IPS-18a (cell line): Measurements from ENCODE around the gene NUDCD3.
A peak's percentile ranks its signal among the peaks of the same experiment; 100 is the strongest.

Experiments
- H3K27ac ChIP-seq: one replicate; pipeline ENCODE4 v1.5.1; 2013; ENCODE audit warnings: low read length
- H3K27me3 ChIP-seq: one replicate; pipeline ENCODE4 v1.6.1; 2013; ENCODE audit warnings: mild to moderate bottlenecking, low read length; ENCODE audit not compliant: control insufficient read depth, insufficient read depth
- H3K36me3 ChIP-seq: one replicate; pipeline ENCODE4 v1.6.1; 2013; ENCODE audit warnings: low read depth, low read length; ENCODE audit not compliant: control insufficient read depth
- H3K4me1 ChIP-seq: one replicate; pipeline ENCODE4 v1.6.1; 2013; ENCODE audit warnings: low read depth, low read length; ENCODE audit not compliant: control insufficient read depth
- H3K4me3 ChIP-seq: one replicate; pipeline ENCODE4 v1.5.1; 2013; ENCODE audit warnings: low read length
- H3K9ac ChIP-seq: one replicate; pipeline ENCODE4 v1.6.1; 2013; ENCODE audit warnings: mild to moderate bottlenecking, low read length, moderate library complexity
- H3K9me3 ChIP-seq: one replicate; pipeline ENCODE4 v1.6.1; 2013; ENCODE audit warnings: low read depth, low read length; ENCODE audit not compliant: control insufficient read depth

The NUDCD3 gene

DNA sequence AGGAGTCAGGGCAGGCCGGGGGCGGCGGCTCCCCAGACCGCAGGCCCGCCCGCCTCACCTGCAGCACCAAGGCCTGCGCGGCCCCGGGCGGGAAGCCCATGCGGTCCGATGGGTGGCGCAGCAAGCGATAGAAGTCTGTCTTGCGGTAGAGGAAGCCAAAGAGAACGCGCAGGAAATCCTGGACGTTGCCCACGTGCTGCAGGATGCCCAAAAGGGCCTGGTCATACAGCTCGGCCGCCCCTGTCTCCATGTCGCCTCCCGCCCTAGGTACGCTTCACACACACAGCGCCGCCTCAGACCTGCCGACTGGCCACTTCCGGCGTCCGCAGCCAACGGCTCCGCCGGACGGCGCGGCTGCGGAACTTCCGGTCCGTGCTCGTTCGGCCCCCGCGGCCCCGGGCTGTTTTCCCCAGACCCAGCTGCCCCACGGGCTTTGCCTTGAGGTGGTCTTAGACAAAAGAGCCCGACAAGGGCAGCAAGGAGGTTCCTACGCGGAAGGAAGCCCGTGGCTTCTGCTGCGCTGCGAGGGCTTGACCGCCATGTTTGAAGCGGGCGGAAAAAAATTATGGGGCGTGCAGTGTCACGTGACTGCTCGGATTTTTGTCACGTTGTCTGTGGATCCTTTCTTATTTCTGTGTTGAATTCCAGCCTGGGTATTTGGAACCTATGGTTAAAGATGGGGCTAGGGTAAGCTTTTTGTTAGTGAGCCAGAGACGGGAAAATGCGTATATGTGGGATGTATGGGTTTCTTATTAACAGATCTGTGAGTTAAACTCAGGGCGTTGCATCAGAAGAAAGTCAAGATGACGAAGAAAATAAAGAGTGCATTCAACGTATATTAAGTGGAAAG, at the start of gene NUDCD3:
Gene NUDCD3, minus strand, starts transcription at position 308 of the 850 bp plus-strand sequence. Its CDS starts 58 bp downstream, at position 250.
- Histone ChIP-seq H3K4me1 (peaks cover 11% of the 10 kb centered on the region), H3K36me3 (no peaks in the 10 kb centered on the region), H3K9ac (peak within 1 kb of the TSS; percentile 84), H3K4me3 (peak within 1 kb of the TSS; percentile 97), H3K27me3 (no peaks in the 10 kb centered on the region), H3K27ac (peak within 1 kb of the TSS; percentile 94), H3K9me3 (no peaks in the 10 kb centered on the region)

GRCh38 chr7:44539669-44540506, 49.4 kb upstream of the NUDCD3 start:
- H3K9ac ChIP-seq: no peak overlapping the region
- H3K27me3 ChIP-seq: no peaks in the 10 kb centered on the region
- H3K36me3 ChIP-seq: no peaks in the 10 kb centered on the region
- H3K9me3 ChIP-seq: no peaks in the 10 kb centered on the region
- no peaks in the 10 kb centered on the region for H3K4me1 ChIP-seq
- no peak overlapping the region for H3K27ac ChIP-seq
- H3K4me3 ChIP-seq: no peak overlapping the region

DNA sequence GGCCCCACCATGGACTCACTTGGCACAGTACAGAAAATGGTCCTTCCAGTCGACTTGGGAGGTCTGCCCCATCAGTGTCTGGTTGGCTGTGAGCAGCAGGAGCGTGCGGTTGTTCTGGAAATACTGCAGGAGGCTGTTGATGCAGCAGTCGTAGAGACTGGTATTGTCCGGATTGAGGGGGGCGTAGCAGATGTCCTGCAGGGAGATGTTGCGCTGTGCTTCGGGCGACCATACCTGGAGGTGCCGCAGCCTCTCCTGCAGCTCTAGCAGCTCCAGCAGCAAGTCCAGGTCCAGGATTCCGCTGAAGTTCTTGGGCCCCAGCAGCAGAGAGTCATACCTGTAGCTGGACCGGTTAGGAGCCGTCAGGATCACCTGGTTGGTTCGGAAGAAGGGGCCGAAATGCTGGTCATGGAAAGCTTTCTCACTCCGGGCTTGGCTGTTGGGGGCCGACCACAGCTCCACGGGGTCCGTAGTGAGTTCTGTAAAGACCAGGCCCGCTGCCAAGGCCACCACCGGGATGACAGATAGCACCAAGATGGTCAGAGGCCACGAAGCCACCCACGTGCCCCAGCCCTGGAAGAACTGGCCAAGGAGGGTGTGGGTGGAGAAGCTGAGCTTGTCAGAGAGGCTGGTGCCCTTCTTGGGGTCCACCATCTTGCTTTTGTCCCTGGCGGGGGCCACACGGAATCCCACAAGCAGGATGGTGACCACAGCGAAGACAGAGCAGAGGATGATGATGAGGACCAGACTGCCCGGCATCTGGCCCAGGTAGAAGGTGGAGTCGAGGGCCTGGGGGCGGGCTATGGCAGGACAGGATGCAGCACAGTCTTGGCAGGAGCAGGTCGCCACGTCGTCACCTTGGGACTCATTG, 48.6 kb upstream of the NUDCD3 start:
- Histone ChIP-seq H3K27me3 (no peaks in the 10 kb centered on the region), H3K9ac (no peak overlapping the region), H3K4me3 (no peak overlapping the region), H3K9me3 (no peaks in the 10 kb centered on the region), H3K27ac (no peak overlapping the region), H3K4me1 (no peaks in the 10 kb centered on the region), H3K36me3 (no peaks in the 10 kb centered on the region)

DNA sequence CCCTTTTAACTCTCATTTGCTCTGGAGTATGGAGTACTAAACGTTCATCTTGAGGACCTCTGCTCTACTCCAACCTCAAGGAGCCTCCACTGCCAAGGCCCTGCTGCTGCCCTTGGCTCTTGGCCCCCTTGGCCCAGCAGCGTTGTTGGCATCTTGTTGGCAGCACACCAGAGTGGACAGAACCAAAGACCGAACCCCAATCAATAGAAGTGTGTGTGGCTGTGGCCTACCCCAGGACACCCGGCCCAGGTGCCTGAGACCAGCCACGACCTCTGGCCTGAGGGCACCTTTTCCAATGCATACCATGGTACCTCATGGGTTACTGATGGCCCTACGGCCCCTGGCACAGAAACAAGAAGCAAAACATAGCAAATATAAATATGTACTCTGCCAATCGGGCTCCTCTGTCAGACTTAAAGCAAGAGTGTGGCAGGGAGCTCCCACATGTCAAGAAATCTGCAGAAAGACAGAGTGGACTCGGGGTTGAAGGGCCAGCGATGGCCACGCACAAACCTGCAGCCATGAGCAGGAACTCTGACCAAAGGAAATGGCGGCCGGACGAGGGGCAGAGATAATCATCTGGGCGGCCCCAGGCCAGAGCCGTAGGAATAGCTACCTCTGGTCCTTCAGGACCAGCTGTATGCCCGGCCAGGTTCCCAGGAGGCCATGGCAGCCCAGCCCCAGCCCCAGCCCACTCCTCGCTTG, 47.8 kb upstream of the NUDCD3 start:
- Histone ChIP-seq H3K27me3 (no peaks in the 10 kb centered on the region), H3K4me1 (no peaks in the 10 kb centered on the region), H3K4me3 (no peak overlapping the region), H3K36me3 (no peaks in the 10 kb centered on the region), H3K9ac (no peak overlapping the region), H3K27ac (no peak overlapping the region), H3K9me3 (no peaks in the 10 kb centered on the region)

GRCh38 chr7:44537442-44537841, 47.0 kb upstream of the NUDCD3 start:
- H3K27me3 ChIP-seq: no peaks in the 10 kb centered on the region
- no peak overlapping the region for H3K9ac ChIP-seq
- H3K4me3 ChIP-seq: no peak overlapping the region
- no peaks in the 10 kb centered on the region for H3K9me3 ChIP-seq
- no peak overlapping the region for H3K27ac ChIP-seq
- no peaks in the 10 kb centered on the region for H3K36me3 ChIP-seq
- no peaks in the 10 kb centered on the region for H3K4me1 ChIP-seq

DNA sequence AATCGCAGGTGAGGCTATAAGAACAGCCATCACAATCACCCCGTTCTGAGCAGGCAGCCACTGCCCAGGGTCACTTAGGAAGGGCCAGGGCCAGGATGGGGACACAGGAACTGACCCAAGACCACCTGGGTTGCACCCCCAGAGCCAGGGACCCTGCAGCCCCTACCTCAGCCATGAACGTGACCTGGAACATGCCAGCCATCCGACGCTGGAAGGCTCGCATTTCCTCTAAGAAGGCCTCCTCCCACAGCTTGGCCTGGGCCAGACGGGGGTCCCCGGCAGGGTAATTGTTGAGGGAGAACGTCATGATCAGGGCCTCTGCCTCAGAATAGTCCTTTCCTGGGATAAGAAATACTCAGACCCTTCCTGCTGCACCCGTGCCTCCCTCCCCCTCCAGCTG, 45.6 kb upstream of the NUDCD3 start:
- no peaks in the 10 kb centered on the region for H3K9me3 ChIP-seq
- no peaks in the 10 kb centered on the region for H3K36me3 ChIP-seq
- no peak overlapping the region for H3K27ac ChIP-seq
- no peak overlapping the region for H3K9ac ChIP-seq
- H3K4me3 ChIP-seq: no peak overlapping the region
- H3K4me1 ChIP-seq: no peaks in the 10 kb centered on the region
- no peaks in the 10 kb centered on the region for H3K27me3 ChIP-seq

GRCh38 chr7:44535348-44536064, 45.0 kb upstream of the NUDCD3 start:
- Histone ChIP-seq H3K36me3 (no peaks in the 10 kb centered on the region), H3K9me3 (no peaks in the 10 kb centered on the region), H3K9ac (no peak overlapping the region), H3K4me3 (no peak overlapping the region), H3K4me1 (no peaks in the 10 kb centered on the region), H3K27ac (no peak overlapping the region), H3K27me3 (no peaks in the 10 kb centered on the region)

DNA sequence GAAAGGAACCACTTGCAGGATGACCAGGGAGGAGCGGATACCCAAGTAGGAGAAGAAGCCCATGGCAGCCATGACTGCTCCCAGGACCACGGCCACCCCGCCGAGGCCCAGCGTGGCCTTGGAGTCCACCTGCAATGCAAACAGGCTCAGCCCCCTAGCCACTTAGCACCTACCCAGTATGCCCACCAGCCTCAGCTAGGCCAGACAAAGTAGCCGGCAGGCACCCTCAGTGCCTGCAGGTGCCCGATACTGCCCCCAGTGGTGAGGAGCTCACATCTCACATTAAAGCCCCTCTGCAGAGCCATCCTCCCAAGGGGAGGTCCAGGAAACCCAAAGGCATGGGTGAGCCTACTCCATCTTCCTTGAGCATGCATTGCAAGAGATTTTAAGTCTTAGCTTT, 44.0 kb upstream of the NUDCD3 start:
- Histone ChIP-seq H3K27ac (no peak overlapping the region), H3K4me3 (no peak overlapping the region), H3K9ac (no peak overlapping the region), H3K36me3 (no peaks in the 10 kb centered on the region), H3K27me3 (no peaks in the 10 kb centered on the region), H3K9me3 (no peaks in the 10 kb centered on the region), H3K4me1 (no peaks in the 10 kb centered on the region)

DNA sequence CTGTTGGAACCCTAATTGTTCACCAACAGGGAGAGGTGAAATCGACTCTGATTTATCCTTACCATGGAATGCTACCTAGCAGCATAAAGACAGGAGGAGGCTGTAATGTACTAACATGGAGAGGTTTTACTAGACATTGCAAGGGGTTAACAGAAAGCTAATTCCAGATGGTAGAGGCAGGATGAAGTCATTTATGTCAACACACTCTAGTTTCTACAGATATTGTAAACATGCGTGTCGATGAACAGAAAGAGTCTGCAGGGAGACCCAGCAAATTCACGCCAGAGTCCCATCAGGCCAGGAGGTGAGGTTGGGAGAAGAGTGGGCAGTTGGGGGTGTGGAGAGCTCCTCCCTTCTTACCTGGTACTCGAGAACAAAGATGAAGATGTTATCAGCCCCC, 43.6 kb upstream of the NUDCD3 start:
- Histone ChIP-seq H3K4me3 (no peak overlapping the region), H3K9ac (no peak overlapping the region), H3K36me3 (no peaks in the 10 kb centered on the region), H3K9me3 (no peaks in the 10 kb centered on the region), H3K4me1 (no peaks in the 10 kb centered on the region), H3K27me3 (no peaks in the 10 kb centered on the region), H3K27ac (no peak overlapping the region)

GRCh38 chr7:44533301-44534055, 43.0 kb upstream of the NUDCD3 start:
- Histone ChIP-seq H3K27me3 (no peaks in the 10 kb centered on the region), H3K36me3 (no peaks in the 10 kb centered on the region), H3K9me3 (no peaks in the 10 kb centered on the region), H3K9ac (no peak overlapping the region), H3K27ac (no peak overlapping the region), H3K4me1 (no peaks in the 10 kb centered on the region), H3K4me3 (no peak overlapping the region)
